ENCODE measurements around the gene CCDC74A. TPM values are rescaled to one million over a fixed set of nuclear protein-coding genes. Genes with fewer than 3 reads are reported as not detected.
A peak's percentile ranks its signal among the peaks of the same experiment; 100 is the strongest.
"Not testable (repeated sequence)": the region's sequence is repeated elsewhere in the genome, so short reads cannot be mapped to it uniquely, and the experiment has no call there.

CCDC74A gene
- total and polyA plus RNA-seq, 9 of the 15 experiments (the other 6 are each of a cell fraction or from before 2014, with no cell fraction given), result 1.1 to 38.1 (median 9.6) TPM

DNA sequence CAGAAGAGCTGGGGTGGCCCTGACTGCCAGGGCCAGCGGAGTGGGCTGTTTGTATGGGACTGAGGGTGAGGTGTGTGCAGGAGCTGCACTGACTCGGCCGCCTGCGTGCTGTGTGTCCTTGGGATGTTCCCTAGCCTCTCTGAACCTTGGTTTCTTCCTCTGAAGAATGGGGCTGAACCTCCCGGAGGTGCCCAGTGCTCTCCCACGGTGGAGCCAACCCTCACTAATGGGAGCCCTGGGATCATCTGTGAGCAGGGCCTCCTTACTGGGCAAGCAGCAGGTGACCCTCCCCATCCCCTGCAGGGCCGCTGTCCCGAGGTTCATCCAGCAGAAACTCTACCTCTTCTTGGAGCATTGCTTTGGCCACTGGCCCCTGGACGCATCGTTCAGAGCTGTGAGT lies 11.7 kb upstream of the CCDC74A start:
- in situ Hi-C loops (cut with MboI), result loop anchor here (25.0 kb wide), 1 partner anchor 1179 kb away; the partner anchor contains the start of gene IMP4
- BruUV-seq (replicated peaks), result no TSS peak
- no peak for FAIRE-seq

DNA sequence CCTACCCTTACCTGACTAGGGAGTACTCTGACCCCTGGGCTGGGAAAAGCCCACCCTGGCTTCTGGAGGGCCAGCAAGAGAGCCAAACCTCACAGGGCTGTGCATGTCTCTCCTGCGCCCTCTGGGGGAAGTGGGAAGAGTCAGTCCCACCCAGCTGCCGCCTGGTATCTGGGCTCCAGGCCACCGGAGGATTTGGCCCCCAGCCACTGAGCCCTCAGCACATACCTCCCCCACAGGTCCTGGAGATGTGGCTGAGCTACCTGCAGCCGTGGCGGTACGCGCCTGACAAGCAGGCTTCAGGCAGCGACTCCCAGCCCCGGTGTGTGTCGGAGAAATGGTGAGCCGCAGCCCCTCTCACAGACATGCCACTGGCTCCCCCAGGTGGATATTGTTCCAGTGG lies 11.1 kb upstream of the CCDC74A start:
- H3K4me3 ChIP-seq; H3K27ac ChIP-seq (ENCODE audit: extremely low read depth, low read depth, low read length); CTCF ChIA-PET (ENCODE audit: low intra/inter-chr PET ratio); H3K9me3 ChIP-seq (replicated peaks; ENCODE audit: control insufficient read depth, insufficient read depth, low read depth, low read length); H3K9me1 ChIP-seq (ENCODE audit: control insufficient read depth, insufficient read depth, low read length); H3K4me2 ChIP-seq (ENCODE audit: insufficient read depth, low read length); intact Hi-C loops (cut with micrococcal nuclease); H3K27me3 ChIP-seq (ENCODE audit: control insufficient read depth in 2 of 2, insufficient read depth in 2 of 2, low read length in 2 of 2); POLR2A ChIA-PET; BruUV-seq (replicated peaks); H2AFZ ChIP-seq (ENCODE audit: low read depth, low read length); H3K9ac ChIP-seq (ENCODE audit: insufficient read depth in 1 of 2, low read depth in 2 of 2, low read length in 2 of 2); H3K79me2 ChIP-seq (ENCODE audit: control insufficient read depth, insufficient read depth, low read length); H4K20me1 ChIP-seq (replicated peaks; ENCODE audit: control insufficient read depth, insufficient read depth, low read length); FAIRE-seq: not testable (repeated sequence)
- in situ Hi-C loops (cut with MboI), result loop anchor here (25.0 kb wide), 1 partner anchor 1179 kb away; the partner anchor contains the start of gene IMP4
- WGBS (ENCODE audit: insufficient coverage, low coverage, missing lambda C conversion rate), result 90% methylated on average over 8 of the region's 11 CpGs
- peak in 2 of 4 experiments; percentile 10 to 46 for DNase-seq (ENCODE audit: extremely low read depth in 1 of 4, low spot score in 3 of 4)
- Histone ChIP-seq H3K4me1 (replicated peaks in 1 of 2; ENCODE audit: control insufficient read depth in 2 of 2, insufficient read depth in 2 of 2, low read length in 2 of 2) (peaks cover 0 to 16% of the 10 kb centered on the region in 2 experiments; a peak in 2 of 5 replicates), H3K36me3 (ENCODE audit: control insufficient read depth, insufficient read depth, low read length) (peaks cover 51% of the 10 kb centered on the region; the same call in 1 of the 3 replicates)
- TF ChIP-seq POLR2G (IDR thresholded peaks at IDR 0.05; ENCODE audit: low read depth, low read length), result peak; percentile 47
- peak in 1 of 2 experiments; percentile 34; a peak in 2 of 4 replicates for TF ChIP-seq RAD21 (CRISPR knock-in tag; conservative IDR thresholded peaks at IDR 0.05 in 1 of 2, IDR thresholded peaks at IDR 0.05 in 1 of 2)
- TF ChIP-seq, protein P1, sequence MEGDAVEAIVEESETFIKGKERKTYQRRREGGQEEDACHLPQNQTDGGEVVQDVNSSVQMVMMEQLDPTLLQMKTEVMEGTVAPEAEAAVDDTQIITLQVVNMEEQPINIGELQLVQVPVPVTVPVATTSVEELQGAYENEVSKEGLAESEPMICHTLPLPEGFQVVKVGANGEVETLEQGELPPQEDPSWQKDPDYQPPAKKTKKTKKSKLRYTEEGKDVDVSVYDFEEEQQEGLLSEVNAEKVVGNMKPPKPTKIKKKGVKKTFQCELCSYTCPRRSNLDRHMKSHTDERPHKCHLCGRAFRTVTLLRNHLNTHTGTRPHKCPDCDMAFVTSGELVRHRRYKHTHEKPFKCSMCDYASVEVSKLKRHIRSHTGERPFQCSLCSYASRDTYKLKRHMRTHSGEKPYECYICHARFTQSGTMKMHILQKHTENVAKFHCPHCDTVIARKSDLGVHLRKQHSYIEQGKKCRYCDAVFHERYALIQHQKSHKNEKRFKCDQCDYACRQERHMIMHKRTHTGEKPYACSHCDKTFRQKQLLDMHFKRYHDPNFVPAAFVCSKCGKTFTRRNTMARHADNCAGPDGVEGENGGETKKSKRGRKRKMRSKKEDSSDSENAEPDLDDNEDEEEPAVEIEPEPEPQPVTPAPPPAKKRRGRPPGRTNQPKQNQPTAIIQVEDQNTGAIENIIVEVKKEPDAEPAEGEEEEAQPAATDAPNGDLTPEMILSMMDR (IDR thresholded peaks at IDR 0.05 in 2 of 3, conservative IDR thresholded peaks at IDR 0.05 in 1 of 3; ENCODE audit: insufficient read depth in 2 of 3, low read depth in 1 of 3, low read length in 3 of 3), result peak; percentile 33 to 45 (median 42); a peak in 4 of 6 replicates
- peak; percentile 53 for TF ChIP-seq NFIC (IDR thresholded peaks at IDR 0.05)
- peak; percentile 70 for ATAC-seq

More for the DNA sequence above, 11.7 kb upstream of the CCDC74A start:
- Histone ChIP-seq H3K9me1 (ENCODE audit: control insufficient read depth, insufficient read depth, low read length) (no peaks in the 10 kb centered on the region), H3K4me1 (replicated peaks in 1 of 2; ENCODE audit: control insufficient read depth in 2 of 2, insufficient read depth in 2 of 2, low read length in 2 of 2) (peaks cover 0 to 16% of the 10 kb centered on the region in 2 experiments; a peak in 2 of 5 replicates), H3K36me3 (ENCODE audit: control insufficient read depth, insufficient read depth, low read length) (peaks cover 52% of the 10 kb centered on the region; the same call in 1 of the 3 replicates), H3K9ac (ENCODE audit: insufficient read depth in 1 of 2, low read depth in 2 of 2, low read length in 2 of 2) (no peak overlapping the region), H3K4me2 (ENCODE audit: insufficient read depth, low read length) (no peak overlapping the region), H3K27ac (ENCODE audit: extremely low read depth, low read depth, low read length) (no peak overlapping the region), H3K27me3 (ENCODE audit: control insufficient read depth in 2 of 2, insufficient read depth in 2 of 2, low read length in 2 of 2) (no peaks in the 10 kb centered on the region), H3K4me3 (no peak overlapping the region), H2AFZ (ENCODE audit: low read depth, low read length) (no peak overlapping the region), H3K79me2 (ENCODE audit: control insufficient read depth, insufficient read depth, low read length) (no peaks in the 10 kb centered on the region), H3K9me3 (replicated peaks; ENCODE audit: control insufficient read depth, insufficient read depth, low read depth, low read length) (no peaks in the 10 kb centered on the region), H4K20me1 (replicated peaks; ENCODE audit: control insufficient read depth, insufficient read depth, low read length) (no peaks in the 10 kb centered on the region)
- ChIA-PET CTCF (ENCODE audit: low intra/inter-chr PET ratio) (no interaction called here), POLR2A (no interaction called here)
- DNase-seq (ENCODE audit: extremely low read depth in 1 of 4, low spot score in 3 of 4) (peak in 1 of 4 experiments; percentile 3), ATAC-seq (no peak; the same call in 2 of the 3 replicates)
- 85% methylated on average over 8 of the region's 10 CpGs for WGBS (ENCODE audit: insufficient coverage, low coverage, missing lambda C conversion rate)
- TF ChIP-seq ZFP36 (IDR thresholded peaks at IDR 0.05; ENCODE audit: low read depth, low read length, partially characterized antibody) (peak; percentile 48), SMARCA5 (IDR thresholded peaks at IDR 0.05) (0 out of 2 replicates have a peak, but pooled peaks have one; percentile 19), BCOR (IDR thresholded peaks at IDR 0.05) (0 out of 2 replicates have a peak, but pooled peaks have one; percentile 11), ZNF184 (CRISPR knock-in tag; IDR thresholded peaks at IDR 0.05) (no peak), GABPB1 (CRISPR knock-in tag; IDR thresholded peaks at IDR 0.05) (no peak), ZNF668 (CRISPR knock-in tag; IDR thresholded peaks at IDR 0.05) (no peak)
- intact Hi-C loops (cut with micrococcal nuclease), result no loop called here

Data from K562 (cell line).